CD4-positive, CD25-positive, alpha-beta regulatory T cell (primary cell): Measurements from ENCODE around the gene AFAP1L1. TPM values are rescaled to one million over a fixed set of nuclear protein-coding genes. Genes with fewer than 3 reads are reported as not detected.

Source experiments
- ATAC-seq, 2 donors: fragments of 150-1000 bp; cut with Tn5 transposase; one replicate each; pipeline ENCODE4 v1.10.0; 2021; ENCODE audit warnings: low read depth in 2 of 2, moderate number of reproducible peaks in 2 of 2, moderate library complexity in 1 of 2
- DNase-seq, 3 donors: peaks; one replicate each; pipeline versions ENCODE4 v3.0.0 to v3.0.0-alpha.2; 2012 to 2022; ENCODE audit warnings: mixed read lengths in 1 of 3
- H3K27ac ChIP-seq: one replicate; pipeline ENCODE4 v1.7.0; 2013; ENCODE audit warnings: mild to moderate bottlenecking, low read length; ENCODE audit not compliant: insufficient read depth, poor library complexity, severe bottlenecking
- H3K27me3 ChIP-seq: one replicate; pipeline ENCODE4 v1.7.0; 2013; ENCODE audit warnings: low read length; ENCODE audit not compliant: control insufficient read depth, insufficient read depth
- H3K36me3 ChIP-seq: one replicate; pipeline ENCODE4 v1.7.0; 2013; ENCODE audit warnings: mild to moderate bottlenecking, low read length, moderate library complexity; ENCODE audit not compliant: control insufficient read depth, insufficient read depth
- H3K4me1 ChIP-seq: 2 replicates; pipeline ENCODE4 v1.7.0; 2013; ENCODE audit warnings: mild to moderate bottlenecking, low read length; ENCODE audit not compliant: insufficient read depth, control insufficient read depth, poor library complexity, severe bottlenecking
- H3K4me3 ChIP-seq: one replicate; pipeline ENCODE4 v1.7.0; 2013; ENCODE audit warnings: low read depth, mild to moderate bottlenecking, low read length, moderate library complexity
- H3K9me3 ChIP-seq, 2 experiments: 1 replicate in 1 of 2; 2 replicates in 1 of 2; pipeline ENCODE4 v1.7.0; 2013; ENCODE audit warnings: low read length in 2 of 2, mild to moderate bottlenecking in 1 of 2, moderate library complexity in 1 of 2; ENCODE audit not compliant: control insufficient read depth in 2 of 2
- H3K27ac Mint-ChIP-seq, 3 donors: one replicate each; pipeline ENCODE4 v1.8.0; 2020 to 2022; ENCODE audit warnings: mild to moderate bottlenecking in 3 of 3, mixed read lengths in 3 of 3, moderate library complexity in 2 of 3
- H3K27me3 Mint-ChIP-seq: one replicate; pipeline ENCODE4 v1.8.0; 2022; ENCODE audit warnings: mild to moderate bottlenecking, mixed read lengths
- H3K36me3 Mint-ChIP-seq: one replicate; pipeline ENCODE4 v1.8.0; 2020; ENCODE audit warnings: mixed read lengths
- H3K4me1 Mint-ChIP-seq, 4 donors: one replicate each; pipeline ENCODE4 v1.8.0; 2020 to 2022; ENCODE audit warnings: mixed read lengths in 4 of 4, mild to moderate bottlenecking in 1 of 4
- H3K4me3 Mint-ChIP-seq, 4 donors: one replicate each; pipeline ENCODE4 v1.8.0; 2020 to 2022; ENCODE audit warnings: mild to moderate bottlenecking in 4 of 4, mixed read lengths in 4 of 4, moderate library complexity in 3 of 4
- H3K9me3 Mint-ChIP-seq, 7 donors: one replicate each; pipeline ENCODE4 v1.8.0; 2020 to 2022; ENCODE audit warnings: mixed read lengths in 7 of 7, mild to moderate bottlenecking in 3 of 7, moderate library complexity in 2 of 7
- polyA plus RNA-seq, 4 donors: library from polyadenylated mRNA; unstranded; fragments of 300-500 nt; fragmentation: Illumina TruSeq; gene quantifications; one replicate each; pipeline ENCODE4 v1.2.3, GENCODE V29; 2021
- total RNA-seq: library from RNA; stranded (reverse); gene quantifications from one replicate; pipeline ENCODE4 v1.2.3, GENCODE V29; 2022

Gene AFAP1L1
- total and polyA plus RNA-seq, 5 donors from 2014 or later = 0.14 TPM; not detected in 4

GRCh38 chr5:149372076-149372795, 100.6 kb downstream of the AFAP1L1 start:
- ATAC-seq = no peak
- no peak for DNase-seq
- no peaks in the 10 kb centered on the region for H3K9me3 Mint-ChIP-seq
- Histone ChIP-seq H3K27me3 (no peaks in the 10 kb centered on the region), H3K27ac (no peak overlapping the region), H3K4me3 (no peak overlapping the region), H3K36me3 (no peaks in the 10 kb centered on the region), H3K4me1 (peaks cover 6% of the 10 kb centered on the region), H3K9me3 (no peaks in the 10 kb centered on the region)
- H3K36me3 Mint-ChIP-seq = peaks cover 21% of the 10 kb centered on the region
- H3K27ac Mint-ChIP-seq = no peak overlapping the region
- no peaks in the 10 kb centered on the region for H3K27me3 Mint-ChIP-seq
- no peak overlapping the region for H3K4me3 Mint-ChIP-seq
- H3K4me1 Mint-ChIP-seq = peaks cover 0 to 20% (median 13%) of the 10 kb centered on the region in 4 donors

DNA sequence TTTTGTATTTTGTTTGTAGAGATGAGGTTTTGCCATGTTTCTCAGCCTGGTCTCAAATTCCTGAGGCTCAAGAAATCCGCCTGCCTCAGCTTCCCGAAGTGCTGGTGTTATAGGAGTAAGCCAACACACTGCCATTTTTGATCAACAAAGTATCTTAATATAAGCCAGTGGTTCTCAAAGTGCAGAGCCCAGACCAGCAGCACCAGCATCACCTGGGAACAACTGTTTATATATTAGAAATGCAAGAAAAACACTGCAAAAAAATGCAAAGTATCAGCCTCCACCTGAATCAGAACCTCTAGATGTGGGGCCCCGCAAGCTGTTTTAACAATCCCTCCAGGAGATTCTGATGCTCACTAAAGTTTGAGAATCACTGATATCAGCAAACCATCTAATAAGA, 101.3 kb downstream of the AFAP1L1 start:
- no peak overlapping the region for H3K4me3 Mint-ChIP-seq
- no peaks in the 10 kb centered on the region for H3K9me3 Mint-ChIP-seq
- H3K9me3 ChIP-seq = no peaks in the 10 kb centered on the region
- H3K36me3 ChIP-seq = no peaks in the 10 kb centered on the region
- DNase-seq (no peak), ATAC-seq (no peak)
- no peak overlapping the region for H3K27ac ChIP-seq
- H3K4me1 Mint-ChIP-seq = peaks cover 0 to 14% (median 8%) of the 10 kb centered on the region in 4 donors
- no peak overlapping the region for H3K27ac Mint-ChIP-seq
- H3K36me3 Mint-ChIP-seq = peaks cover 24% of the 10 kb centered on the region
- no peaks in the 10 kb centered on the region for H3K4me1 ChIP-seq
- H3K27me3 ChIP-seq = no peaks in the 10 kb centered on the region
- H3K27me3 Mint-ChIP-seq = no peaks in the 10 kb centered on the region
- no peak overlapping the region for H3K4me3 ChIP-seq

DNA sequence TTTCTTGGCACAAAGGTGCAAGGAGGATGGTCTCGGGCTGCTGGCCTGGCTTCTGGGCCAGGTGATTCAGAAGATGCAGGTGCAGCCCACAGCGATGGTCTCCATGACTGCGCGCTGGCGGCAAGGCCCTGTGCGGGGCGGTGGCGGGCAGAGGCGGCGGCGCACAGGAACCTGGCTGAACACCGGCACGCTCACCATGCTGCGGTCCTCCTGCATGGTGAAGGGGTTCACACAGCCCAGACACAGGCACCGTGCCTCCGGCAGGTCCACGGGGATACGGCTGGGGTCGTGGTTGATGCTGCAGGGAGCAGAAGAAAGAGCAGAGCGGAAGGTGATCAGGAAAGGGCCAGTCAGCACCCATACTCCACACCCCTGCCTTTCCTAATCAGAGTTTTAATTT, 102.6 kb downstream of the AFAP1L1 start:
- peaks cover 0 to 8% (median 3%) of the 10 kb centered on the region in 4 donors for H3K4me1 Mint-ChIP-seq
- H3K27me3 ChIP-seq = no peaks in the 10 kb centered on the region
- H3K36me3 Mint-ChIP-seq = peaks cover 11% of the 10 kb centered on the region
- no peak overlapping the region for H3K4me3 ChIP-seq
- H3K27ac ChIP-seq = no peak overlapping the region
- no peaks in the 10 kb centered on the region for H3K27me3 Mint-ChIP-seq
- no peak overlapping the region for H3K27ac Mint-ChIP-seq
- DNase-seq (no peak), ATAC-seq (no peak)
- H3K4me1 ChIP-seq = no peaks in the 10 kb centered on the region
- no peak overlapping the region for H3K4me3 Mint-ChIP-seq
- H3K36me3 ChIP-seq = no peaks in the 10 kb centered on the region
- no peaks in the 10 kb centered on the region for H3K9me3 Mint-ChIP-seq
- H3K9me3 ChIP-seq = no peaks in the 10 kb centered on the region

DNA sequence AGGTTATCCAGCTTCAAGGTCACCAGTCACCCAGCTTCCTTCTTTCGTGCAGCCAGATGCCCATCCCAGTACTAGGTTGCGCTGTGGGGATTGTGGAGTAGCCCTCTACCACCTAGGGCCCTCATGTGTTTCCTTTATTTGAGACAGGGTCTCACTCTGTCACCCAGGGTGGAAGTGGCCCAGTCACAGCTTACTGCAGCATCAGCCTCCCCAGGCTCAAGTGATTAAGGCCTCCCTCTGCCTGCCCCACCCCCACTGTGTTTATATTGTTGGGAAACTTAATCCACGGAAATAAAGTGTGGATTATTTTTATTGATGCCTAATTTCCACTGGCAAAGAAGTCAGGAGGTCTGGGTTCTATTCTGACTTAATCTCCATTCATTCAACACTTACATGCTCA, 103.1 kb downstream of the AFAP1L1 start:
- Histone ChIP-seq H3K27me3 (no peaks in the 10 kb centered on the region), H3K27ac (no peak overlapping the region), H3K4me1 (no peaks in the 10 kb centered on the region), H3K9me3 (no peaks in the 10 kb centered on the region), H3K36me3 (no peaks in the 10 kb centered on the region), H3K4me3 (no peak overlapping the region)
- Mint-ChIP-seq H3K4me3 (no peak overlapping the region), H3K27ac (no peak overlapping the region), H3K9me3 (no peaks in the 10 kb centered on the region), H3K36me3 (peaks cover 11% of the 10 kb centered on the region), H3K4me1 (peaks cover 0 to 6% (median 3%) of the 10 kb centered on the region in 4 donors), H3K27me3 (no peaks in the 10 kb centered on the region)
- no peak for ATAC-seq
- no peak for DNase-seq

DNA sequence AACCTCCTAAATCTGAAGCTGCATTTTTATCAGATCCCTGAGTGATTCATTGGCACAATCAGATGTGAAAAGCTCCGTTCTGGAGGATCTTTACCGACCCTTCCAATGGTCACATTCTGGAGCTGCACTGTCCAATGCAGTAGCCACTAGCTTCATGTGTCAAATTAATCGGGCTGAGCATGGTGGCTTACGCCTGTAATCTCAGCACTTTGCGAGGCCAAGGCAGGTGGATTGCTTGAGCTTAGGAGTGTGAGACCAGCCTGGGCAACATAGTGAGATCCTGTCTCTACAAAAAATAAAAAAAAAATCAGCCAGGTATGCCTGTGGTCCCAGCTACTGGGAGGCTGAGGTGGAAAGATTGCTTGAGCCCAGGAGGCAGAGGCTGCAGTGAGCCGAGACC, 103.8 kb downstream of the AFAP1L1 start:
- Histone ChIP-seq H3K4me3 (no peak overlapping the region), H3K36me3 (no peaks in the 10 kb centered on the region), H3K4me1 (no peaks in the 10 kb centered on the region), H3K9me3 (no peaks in the 10 kb centered on the region), H3K27ac (no peak overlapping the region), H3K27me3 (no peaks in the 10 kb centered on the region)
- no peak overlapping the region for H3K27ac Mint-ChIP-seq
- no peak overlapping the region for H3K4me3 Mint-ChIP-seq
- no peaks in the 10 kb centered on the region for H3K9me3 Mint-ChIP-seq
- ATAC-seq (no peak), DNase-seq (no peak)
- peaks cover 11% of the 10 kb centered on the region for H3K36me3 Mint-ChIP-seq
- peaks cover 0 to 5% (median 2%) of the 10 kb centered on the region in 4 donors for H3K4me1 Mint-ChIP-seq
- H3K27me3 Mint-ChIP-seq = no peaks in the 10 kb centered on the region

DNA sequence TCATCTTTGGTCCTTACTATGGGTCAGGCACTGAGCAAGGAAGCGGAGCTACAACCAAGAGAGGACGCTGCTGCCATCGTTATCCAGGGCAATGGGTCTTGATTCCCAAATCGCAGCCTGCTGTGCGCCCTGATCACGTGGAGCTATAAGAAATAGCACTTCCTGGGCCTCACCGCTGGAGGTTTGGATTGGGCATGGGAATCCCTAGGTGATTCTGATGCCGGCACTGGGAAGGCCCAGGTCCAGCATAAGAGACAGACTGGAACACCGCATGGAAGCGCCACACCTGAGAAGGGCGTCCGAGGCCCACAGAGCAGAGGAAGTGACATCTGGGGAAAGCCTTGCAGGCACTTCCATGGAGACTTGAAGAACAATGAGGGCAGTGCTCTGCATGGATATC, 104.4 kb downstream of the AFAP1L1 start:
- H3K4me3 Mint-ChIP-seq = no peak overlapping the region
- H3K36me3 Mint-ChIP-seq = peaks cover 11% of the 10 kb centered on the region
- H3K4me1 Mint-ChIP-seq = peaks cover 0 to 5% (median 2%) of the 10 kb centered on the region in 4 donors
- no peak overlapping the region for H3K27ac ChIP-seq
- no peaks in the 10 kb centered on the region for H3K9me3 ChIP-seq
- ATAC-seq (no peak), DNase-seq (no peak)
- H3K27ac Mint-ChIP-seq = peak overlapping the region in 1 of 3 donors; percentile 42
- H3K4me3 ChIP-seq = no peak overlapping the region
- H3K9me3 Mint-ChIP-seq = no peaks in the 10 kb centered on the region
- H3K36me3 ChIP-seq = no peaks in the 10 kb centered on the region
- no peaks in the 10 kb centered on the region for H3K27me3 ChIP-seq
- H3K4me1 ChIP-seq = no peaks in the 10 kb centered on the region
- no peaks in the 10 kb centered on the region for H3K27me3 Mint-ChIP-seq

DNA sequence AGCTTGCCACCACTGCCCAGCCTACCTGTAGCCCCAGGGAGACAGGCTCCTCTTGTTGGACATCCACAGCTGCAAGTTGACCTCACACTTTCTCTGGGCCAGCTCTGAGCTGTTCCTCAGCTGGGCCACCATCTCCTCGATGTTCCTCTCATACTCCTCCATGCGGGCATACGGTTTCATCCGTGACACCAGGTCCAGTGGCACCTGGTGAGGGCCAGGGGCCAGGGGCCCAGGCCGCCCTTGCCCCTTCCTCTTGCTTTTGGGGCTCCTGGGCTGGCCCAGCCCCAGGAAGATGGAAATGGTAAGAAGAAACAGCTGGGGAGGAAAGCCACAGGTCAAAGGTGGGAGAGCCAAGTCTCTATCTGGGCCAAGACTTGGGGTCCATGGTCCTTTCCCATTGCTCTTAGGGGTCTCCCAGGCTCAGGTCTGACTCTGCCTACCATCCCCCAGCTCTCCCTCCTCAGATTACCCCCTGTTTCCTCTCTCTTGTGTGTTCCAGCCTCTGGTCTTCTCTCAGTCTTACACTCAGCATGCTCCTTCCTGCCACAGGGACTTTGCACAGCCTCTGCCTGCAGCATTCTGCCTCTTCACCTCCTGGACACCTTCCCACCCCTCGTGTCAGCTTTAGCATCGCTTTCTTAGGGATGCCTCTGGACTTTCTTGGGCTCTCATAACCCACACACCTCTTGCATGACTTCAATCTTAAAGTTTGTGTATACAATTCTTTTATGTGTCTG, 105.2 kb downstream of the AFAP1L1 start:
- Mint-ChIP-seq H3K36me3 (peaks cover 11% of the 10 kb centered on the region), H3K9me3 (no peaks in the 10 kb centered on the region), H3K27ac (peak overlapping the region in 1 of 3 donors; percentile 66), H3K4me1 (peaks cover 0 to 2% (median 0%) of the 10 kb centered on the region in 4 donors), H3K4me3 (no peak overlapping the region), H3K27me3 (no peaks in the 10 kb centered on the region)
- no peaks in the 10 kb centered on the region for H3K36me3 ChIP-seq
- H3K27me3 ChIP-seq = no peaks in the 10 kb centered on the region
- no peak overlapping the region for H3K4me3 ChIP-seq
- H3K9me3 ChIP-seq = no peaks in the 10 kb centered on the region
- no peak overlapping the region for H3K27ac ChIP-seq
- ATAC-seq (no peak), DNase-seq (no peak)
- H3K4me1 ChIP-seq = no peaks in the 10 kb centered on the region
